ENCODE results near the gene PDZRN3. TPM values are rescaled to one million over a fixed set of nuclear protein-coding genes. Genes with fewer than 3 reads are reported as not detected.

PDZRN3 gene
- total RNA-seq, 4 donors from 2014 or later = 87.3 to 268 (median 107) TPM

GRCh38 chr3:73575519-73575918 lies 49.2 kb downstream of the PDZRN3 start:
- Histone ChIP-seq H3K4me3 (no peak overlapping the region), H3K36me3 (no peaks in the 10 kb centered on the region), H3K27ac (no peak overlapping the region), H3K27me3 (no peaks in the 10 kb centered on the region), H3K4me1 (peaks cover 0 to 4% of the 10 kb centered on the region in 2 donors), H3K9me3 (no peaks in the 10 kb centered on the region)
- TF ChIP-seq CTCF (IDR thresholded peaks at IDR 0.05) = no peak
- no peak for TF ChIP-seq POLR2A (IDR thresholded peaks at IDR 0.05)
- intact Hi-C loops (cut with DNase I; ENCODE audit: low total_unique reads) = no loop called here
- no peak for DNase-seq

- Histone ChIP-seq H3K4me3 (no peak overlapping the region), H3K9me3 (no peaks in the 10 kb centered on the region), H3K27me3 (no peaks in the 10 kb centered on the region), H3K36me3 (no peaks in the 10 kb centered on the region), H3K4me1 (peaks cover 0 to 4% of the 10 kb centered on the region in 2 donors), H3K27ac (no peak overlapping the region)
- intact Hi-C loops (cut with DNase I; ENCODE audit: low total_unique reads) = no loop called here
- no peak for TF ChIP-seq POLR2A (IDR thresholded peaks at IDR 0.05)
- TF ChIP-seq CTCF (IDR thresholded peaks at IDR 0.05) = no peak
- DNase-seq = no peak
Measured at GRCh38 chr3:73573204-73573603, 51.5 kb downstream of the PDZRN3 start.

GRCh38 chr3:73572368-73572767 lies 52.4 kb downstream of the PDZRN3 start:
- intact Hi-C loops (cut with DNase I; ENCODE audit: low total_unique reads) = no loop called here
- H3K36me3 ChIP-seq = no peaks in the 10 kb centered on the region
- no peaks in the 10 kb centered on the region for H3K9me3 ChIP-seq
- DNase-seq = no peak
- TF ChIP-seq CTCF (IDR thresholded peaks at IDR 0.05) (no peak), POLR2A (IDR thresholded peaks at IDR 0.05) (no peak)
- H3K27ac ChIP-seq = peak overlapping the region in 1 of 2 donors; percentile 5
- H3K4me3 ChIP-seq = no peak overlapping the region
- no peaks in the 10 kb centered on the region for H3K27me3 ChIP-seq
- H3K4me1 ChIP-seq = peaks cover 0 to 4% of the 10 kb centered on the region in 2 donors

GRCh38 chr3:73571238-73571794 lies 53.4 kb downstream of the PDZRN3 start:
- no peak for DNase-seq
- Histone ChIP-seq H3K4me3 (no peak overlapping the region), H3K27ac (peak overlapping the region in 1 of 2 donors; percentile 23), H3K27me3 (no peaks in the 10 kb centered on the region), H3K4me1 (peaks cover 0 to 4% of the 10 kb centered on the region in 2 donors), H3K9me3 (no peaks in the 10 kb centered on the region), H3K36me3 (no peaks in the 10 kb centered on the region)
- intact Hi-C loops (cut with DNase I; ENCODE audit: low total_unique reads) = no loop called here
- TF ChIP-seq POLR2A (IDR thresholded peaks at IDR 0.05) = no peak
- TF ChIP-seq CTCF (IDR thresholded peaks at IDR 0.05) = no peak

- no peaks in the 10 kb centered on the region for H3K9me3 ChIP-seq
- intact Hi-C loops (cut with DNase I; ENCODE audit: low total_unique reads) = no loop called here
- H3K27me3 ChIP-seq = no peaks in the 10 kb centered on the region
- DNase-seq = no peak
- peaks cover 0 to 4% of the 10 kb centered on the region in 2 donors for H3K4me1 ChIP-seq
- TF ChIP-seq CTCF (IDR thresholded peaks at IDR 0.05) = no peak
- no peak for TF ChIP-seq POLR2A (IDR thresholded peaks at IDR 0.05)
- H3K36me3 ChIP-seq = no peaks in the 10 kb centered on the region
- no peak overlapping the region for H3K27ac ChIP-seq
- H3K4me3 ChIP-seq = no peak overlapping the region
Measured at GRCh38 chr3:73569246-73569760, 55.4 kb downstream of the PDZRN3 start.
